GM21723 (cell line): ENCODE results near the gene LAMA2.

Experiments
- ATAC-seq: cut with Tn5 transposase; IDR thresholded peaks from one replicate; pipeline ENCODE4 v1.9.1; 2021; ENCODE audit warnings: mild to moderate bottlenecking, moderate library complexity; ENCODE audit not compliant: unreplicated experiment

Gene LAMA2

DNA sequence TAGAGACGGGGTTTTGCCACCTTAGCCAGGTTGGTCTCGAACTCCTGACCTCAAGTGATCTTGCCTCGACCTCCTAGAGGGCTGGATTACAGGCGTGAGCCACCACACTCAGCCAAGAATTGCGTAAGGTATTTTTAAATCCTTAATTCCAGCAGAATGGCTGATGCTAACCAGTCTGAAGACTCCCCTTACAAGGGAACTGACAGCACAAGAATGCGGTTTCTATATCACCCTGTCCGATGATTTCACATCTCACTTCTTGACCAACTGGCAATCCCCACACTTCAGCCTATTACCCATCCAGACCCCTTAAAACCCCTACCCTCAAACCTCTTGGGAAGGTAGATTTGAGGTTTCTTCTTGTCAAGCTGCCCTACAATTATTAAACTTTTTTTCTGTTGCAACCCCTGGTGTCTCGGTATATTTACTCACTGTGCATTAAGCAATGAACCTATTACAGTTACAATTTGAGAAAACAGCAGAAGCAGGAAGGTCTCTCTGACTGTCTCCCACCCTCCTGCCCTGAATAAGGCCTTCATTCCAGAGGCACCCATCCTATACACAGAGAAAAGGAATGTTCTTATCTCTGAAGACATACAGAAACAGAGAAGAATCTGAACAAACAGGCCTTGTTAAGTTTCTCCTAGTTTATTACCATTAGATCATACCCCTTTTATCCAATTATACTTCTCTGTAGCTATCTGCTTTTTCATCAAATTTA, 662.1 kb downstream of the LAMA2 start:
- ATAC-seq = no peak

GRCh38 chr6:129546702-129547101, 663.8 kb downstream of the LAMA2 start:
- no peak for ATAC-seq

DNA sequence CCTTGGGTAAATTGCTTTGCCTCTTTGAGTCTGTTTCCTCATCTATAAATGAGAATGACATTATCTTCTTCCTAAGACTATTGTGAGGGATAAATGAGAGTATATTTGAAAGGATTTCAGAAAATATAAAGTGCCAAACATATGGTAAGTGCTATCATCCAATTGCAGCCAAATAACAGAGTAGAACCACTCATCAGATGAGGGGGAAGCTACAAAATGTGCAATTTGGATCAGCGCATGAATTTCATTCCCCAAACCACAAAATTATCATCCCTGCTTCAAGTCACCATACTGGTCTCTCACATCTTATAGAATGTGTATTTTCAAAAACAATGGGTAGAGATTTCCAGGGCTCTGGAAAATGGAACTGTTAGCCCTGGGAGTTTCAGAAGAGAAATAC, 668.5 kb downstream of the LAMA2 start:
- no peak for ATAC-seq

- ATAC-seq = no peak
These were observed 669.5 kb downstream of the LAMA2 start for GRCh38 chr6:129552413-129552812.

DNA sequence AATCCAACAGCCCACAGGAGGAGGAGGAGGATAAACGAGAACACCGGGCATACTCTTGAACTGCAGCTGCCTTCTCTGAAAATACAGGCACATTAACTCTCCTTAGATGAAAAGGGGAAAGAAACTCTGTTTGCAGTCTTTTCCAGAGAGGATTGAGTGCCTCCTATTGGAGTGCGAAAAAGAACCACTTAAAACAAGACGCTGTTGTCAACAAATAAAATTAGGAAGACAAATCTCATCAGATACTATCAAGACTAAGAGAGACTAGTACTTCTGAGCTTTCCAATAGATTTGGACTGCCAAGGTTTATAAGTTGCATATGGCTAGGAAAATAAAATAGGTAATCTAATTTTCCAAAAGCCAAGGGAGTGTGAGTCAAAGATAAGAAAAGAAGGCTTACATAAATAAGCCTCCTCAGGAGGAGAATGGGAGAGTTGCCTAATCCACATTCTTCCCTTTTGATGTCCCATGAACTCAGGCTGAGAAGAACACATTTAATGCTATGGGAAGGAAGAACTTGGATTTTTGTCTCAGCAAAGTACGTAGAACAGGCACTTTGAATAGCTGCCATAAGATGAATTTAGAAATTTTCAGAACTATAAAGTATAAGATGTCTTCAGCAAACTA, 672.4 kb downstream of the LAMA2 start:
- no peak for ATAC-seq

GRCh38 chr6:129558248-129558647, 675.3 kb downstream of the LAMA2 start:
- ATAC-seq = no peak

DNA sequence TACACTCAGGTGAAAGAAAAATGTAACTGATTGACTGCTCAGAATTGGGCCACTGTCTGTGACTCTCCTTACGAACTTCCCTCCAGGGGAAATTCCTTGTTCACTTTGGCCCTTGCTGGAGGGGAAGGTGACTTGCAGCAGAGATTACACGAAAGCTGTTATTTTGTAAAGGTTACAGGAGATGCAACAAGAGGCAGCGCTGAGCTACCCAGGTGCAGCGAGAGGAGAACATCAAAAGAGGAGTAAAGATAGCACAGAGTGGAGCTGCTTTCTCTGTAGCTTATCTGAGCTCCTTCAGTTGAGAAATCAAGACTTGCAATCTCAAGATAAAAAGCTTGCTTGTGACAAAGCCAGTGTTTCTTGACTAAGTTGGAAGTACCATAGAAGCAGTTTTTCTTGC, 682.4 kb downstream of the LAMA2 start:
- ATAC-seq = no peak

DNA sequence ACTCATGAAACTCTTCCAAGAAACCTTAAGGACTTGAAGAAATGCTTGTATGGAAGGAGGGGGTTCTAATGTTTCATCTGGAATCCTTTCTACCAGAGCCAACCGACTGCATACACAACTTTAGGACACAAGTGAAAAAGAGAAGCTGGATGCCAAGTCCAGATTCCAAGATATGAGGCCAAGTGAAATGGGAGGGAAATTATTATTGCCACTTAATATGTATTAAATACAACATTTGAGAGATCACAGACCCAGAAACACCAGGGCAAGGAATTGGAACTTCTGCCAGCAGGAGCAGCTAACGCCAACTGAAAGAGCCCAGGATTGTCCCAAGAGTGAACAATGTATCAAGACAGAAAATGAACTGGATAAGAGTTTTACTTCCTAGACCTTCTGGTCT, 682.9 kb downstream of the LAMA2 start:
- ATAC-seq = no peak
